HCT116 (cell line): ENCODE data around the gene SSNA1. TPM values are rescaled to one million over a fixed set of nuclear protein-coding genes. Genes with fewer than 3 reads are reported as not detected.

ENCODE experiments used
- ATAC-seq: fragments of 200-7000 bp; cut with Tn5 transposase; 2 replicates; pipeline ENCODE4 v1.9.1; 2020; ENCODE audit warnings: mild to moderate bottlenecking, moderate library complexity
- BruUV-seq: library from RNA; stranded (reverse); fragments of 400-500 nt; replicated peaks from 2 replicates; lab custom pipeline; 2021; lab: Mats Ljungman, UMichigan
- CTCF ChIA-PET: fragments of 300-600 bp; sonication (Branson Sonifier 250); formaldehyde crosslinking; loops from one replicate; lab custom pipeline; 2021; ENCODE audit warnings: antibody characterized with exemption; lab: Charles Lee
- POLR2A ChIA-PET: fragments of 300-600, 350-600 bp; sonication (Branson Sonifier 250); formaldehyde crosslinking; loops from one replicate; lab custom pipeline; 2021; ENCODE audit warnings: antibody characterized with exemption; lab: Charles Lee
- RAD21 ChIA-PET, 2 experiments: fragments of 300-600 bp; sonication (Branson Sonifier 250); formaldehyde crosslinking; loops; one replicate each; lab custom pipeline; 2023; ENCODE audit warnings: low total read pairs in 2 of 2; ENCODE audit not compliant: uncharacterized antibody in 2 of 2, unreplicated experiment in 2 of 2, low non-redundant PET in 1 of 2; lab: Charles Lee
- DNase-seq: peaks from one replicate; pipeline ENCODE4 v3.0.0-alpha.2; 2010; ENCODE audit warnings: low read depth, low spot score
- H2AFZ ChIP-seq: fragments of 200-600 bp; shearing (Covaris generic), sonication (generic); 2 replicates; pipeline ENCODE4 v1.6.1; 2017; ENCODE audit warnings: low read depth, mixed run types, mixed read lengths, antibody characterized with exemption, low read length; ENCODE audit not compliant: poor library complexity, severe bottlenecking
- H3K27ac ChIP-seq: 2 replicates; pipeline ENCODE4 v1.5.1; 2012; ENCODE audit warnings: low read depth, low read length
- H3K27me3 ChIP-seq: fragments of 200-600 bp; sonication (generic); 2 replicates; pipeline ENCODE4 v1.6.1; 2016; ENCODE audit warnings: mixed run types, low read length, mixed read lengths; ENCODE audit not compliant: insufficient read depth
- H3K36me3 ChIP-seq, 2 experiments: fragments of 200-500 bp in 1 of 2; fragments of 200-600 bp in 1 of 2; sonication (Bioruptor generic) in 1 of 2; sonication (generic) in 1 of 2; 2 replicates each; pipeline versions ENCODE4 v1.5.1 to v1.6.1; 2014 to 2016; ENCODE audit warnings: low read length in 2 of 2, inconsistent platforms in 1 of 2, mixed read lengths in 1 of 2, mixed run types in 1 of 2; ENCODE audit not compliant: insufficient read depth in 2 of 2, control insufficient read depth in 1 of 2
- H3K4me1 ChIP-seq, 2 experiments: fragments of 200-600 bp in 1 of 2; sonication (generic) in 1 of 2; 2 replicates each; pipeline versions ENCODE4 v1.5.1 to v1.6.1; 2012 to 2017; ENCODE audit warnings: low read length in 2 of 2, inconsistent platforms in 1 of 2, mild to moderate bottlenecking in 1 of 2, mixed read lengths in 1 of 2, mixed run types in 1 of 2, moderate library complexity in 1 of 2; ENCODE audit not compliant: insufficient read depth in 2 of 2, control insufficient read depth in 1 of 2
- H3K4me2 ChIP-seq: fragments of 200-600 bp; sonication (generic); 2 replicates; pipeline ENCODE4 v1.6.1; 2017; ENCODE audit warnings: mixed run types, low read length, mixed read lengths
- H3K4me3 ChIP-seq, 2 experiments: fragments of 200-600 bp in 1 of 2; sonication (generic) in 1 of 2; replicated peaks in 1 of 2; 2 replicates each; pipeline ENCODE4 v1.5.1; 2011 to 2016; ENCODE audit warnings: low read length in 2 of 2, control low read depth in 1 of 2, low read depth in 1 of 2, mild to moderate bottlenecking in 1 of 2, mixed read lengths in 1 of 2, mixed run types in 1 of 2
- H3K79me2 ChIP-seq: fragments of 200-600 bp; sonication (generic); 2 replicates; pipeline ENCODE4 v1.6.1; 2017; ENCODE audit warnings: mild to moderate bottlenecking, mixed run types, low read length, moderate library complexity, mixed read lengths; ENCODE audit not compliant: insufficient read depth
- H3K9ac ChIP-seq: fragments of 200-600 bp; sonication (generic); 2 replicates; pipeline ENCODE4 v1.6.1; 2016; ENCODE audit warnings: low read length, mixed read lengths
- H3K9me2 ChIP-seq: fragments of 200-600 bp; sonication (generic), shearing (Covaris generic); 2 replicates; pipeline ENCODE4 v1.6.1; 2017; ENCODE audit warnings: mixed run types, mild to moderate bottlenecking, moderate library complexity; ENCODE audit not compliant: insufficient read depth
- H3K9me3 ChIP-seq, 2 experiments: fragments of 200-500 bp in 1 of 2; fragments of 200-600 bp in 1 of 2; sonication (Bioruptor generic) in 1 of 2; sonication (generic) in 1 of 2; 2 replicates each; pipeline ENCODE4 v1.6.1; 2014 to 2017; ENCODE audit warnings: low read length in 2 of 2, mixed read lengths in 2 of 2, inconsistent platforms in 1 of 2, low read depth in 1 of 2, mild to moderate bottlenecking in 1 of 2, mixed run types in 1 of 2, moderate library complexity in 1 of 2; ENCODE audit not compliant: control insufficient read depth in 1 of 2, insufficient read depth in 1 of 2
- H4K20me1 ChIP-seq: fragments of 200-600 bp; sonication (generic), shearing (Covaris generic); 2 replicates; pipeline ENCODE4 v1.6.1; 2017; ENCODE audit warnings: mixed run types, mild to moderate bottlenecking, moderate library complexity; ENCODE audit not compliant: insufficient read depth
- ATF3 ChIP-seq: IDR thresholded peaks from 2 replicates; pipeline ENCODE4 v1.6.1; 2012
- CEBPB ChIP-seq: IDR thresholded peaks from 2 replicates; pipeline ENCODE4 v1.6.1; 2012; ENCODE audit warnings: low read depth
- CTCF ChIP-seq, 3 experiments: fragments of 200-600 bp in 1 of 3; sonication (generic) in 1 of 3; IDR thresholded peaks in 2 of 3; conservative IDR thresholded peaks in 1 of 3; 2 replicates each; pipeline ENCODE4 v1.5.1; 2012 to 2017; ENCODE audit warnings: low read depth in 2 of 3, low read length in 2 of 3, antibody characterized with exemption in 1 of 3, borderline replicate concordance in 1 of 3, control low read depth in 1 of 3, mild to moderate bottlenecking in 1 of 3, mixed read lengths in 1 of 3, mixed run types in 1 of 3, moderate library complexity in 1 of 3; ENCODE audit not compliant: insufficient read depth in 1 of 3
- EGR1 ChIP-seq: IDR thresholded peaks from 2 replicates; pipeline ENCODE4 v1.6.1; 2012; ENCODE audit warnings: low read depth
- EZH2 ChIP-seq: fragments of 200-600 bp; sonication (generic); IDR thresholded peaks from 2 replicates; pipeline ENCODE4 v1.6.1; 2017; ENCODE audit warnings: antibody characterized with exemption, mixed run types
- EZH2phosphoT487 ChIP-seq: fragments of 200-600 bp; IDR thresholded peaks from 2 replicates; pipeline ENCODE4 v1.6.1; 2018; ENCODE audit warnings: antibody characterized with exemption, borderline replicate concordance
- FOSL1 ChIP-seq: IDR thresholded peaks from 2 replicates; pipeline ENCODE4 v1.6.1; 2012; ENCODE audit warnings: low read depth
- MAX ChIP-seq: IDR thresholded peaks from 2 replicates; pipeline ENCODE4 v1.6.1; 2012
- POLR2A ChIP-seq: IDR thresholded peaks from 2 replicates; pipeline ENCODE4 v1.7.0; 2011; ENCODE audit warnings: borderline replicate concordance; ENCODE audit not compliant: insufficient read depth, insufficient read length; ENCODE audit errors: extremely low read depth
- REST ChIP-seq: IDR thresholded peaks from 2 replicates; pipeline ENCODE4 v1.6.1; 2012; ENCODE audit warnings: low read depth
- SIN3A ChIP-seq: IDR thresholded peaks from 2 replicates; pipeline ENCODE4 v1.6.1; 2012; ENCODE audit warnings: low read depth
- SP1 ChIP-seq: IDR thresholded peaks from 2 replicates; pipeline ENCODE4 v1.6.1; 2012; ENCODE audit warnings: low read depth
- SRF ChIP-seq: IDR thresholded peaks from 2 replicates; pipeline ENCODE4 v1.6.1; 2012; ENCODE audit warnings: low read depth
- TCF7L2 ChIP-seq: IDR thresholded peaks from 2 replicates; pipeline ENCODE4 v1.7.0; 2011; ENCODE audit warnings: borderline replicate concordance, inconsistent platforms; ENCODE audit not compliant: insufficient read depth, insufficient read length; ENCODE audit errors: extremely low read depth
- YY1 ChIP-seq: IDR thresholded peaks from 2 replicates; pipeline ENCODE4 v1.6.1; 2011; ENCODE audit warnings: low read length, low read depth, moderate library complexity, mild to moderate bottlenecking; ENCODE audit not compliant: insufficient replicate concordance; ENCODE audit errors: extremely low read depth
- ZBTB33 ChIP-seq: IDR thresholded peaks from 2 replicates; pipeline ENCODE4 v1.6.1; 2011; ENCODE audit warnings: mild to moderate bottlenecking, low read length, moderate library complexity; ENCODE audit not compliant: insufficient replicate concordance; ENCODE audit errors: extremely low read depth
- ZFX ChIP-seq: fragments of 450-650 bp; IDR thresholded peaks from 2 replicates; pipeline ENCODE4 v1.6.1; 2017
- ZNF274 ChIP-seq: fragments of 200-500 bp; sonication (Bioruptor generic); IDR thresholded peaks from 2 replicates; pipeline ENCODE4 v1.6.1; 2014; ENCODE audit warnings: mild to moderate bottlenecking, low read depth, low read length, inconsistent platforms
- intact Hi-C: fragments of 100-400 bp; cut with micrococcal nuclease; formaldehyde crosslinking; loops from 2 replicates; pipeline ENCODE4 v1.10.0; 2022
- total RNA-seq: library from RNA; stranded (reverse); gene quantifications from one replicate; pipeline ENCODE4 v1.2.1, GENCODE V29; 2021; ENCODE audit not compliant: unreplicated experiment

Gene SSNA1
- total RNA-seq, 1 experiment from 2014 or later: 84.7 TPM

GRCh38 chr9:137230705-137231371, 42.4 kb downstream of the SSNA1 start, which contains the start of gene SLC34A3:
SLC34A3 (plus strand) TSS chr9:137230901; CDS start chr9:137231703, 802 bp downstream.
- Histone ChIP-seq H3K36me3 (no peaks in the 10 kb centered on the region), H3K27me3 (no peaks in the 10 kb centered on the region), H2AFZ (no peak within 1 kb of the TSS), H3K9ac (no peak within 1 kb of the TSS), H4K20me1 (no peaks in the 10 kb centered on the region), H3K4me2 (no peak within 1 kb of the TSS), H3K79me2 (no peaks in the 10 kb centered on the region), H3K27ac (no peak within 1 kb of the TSS; the same call in 1 of the 2 replicates), H3K9me2 (no peaks in the 10 kb centered on the region), H3K4me1 (peaks cover 27 to 38% of the 10 kb centered on the region in 2 experiments), H3K9me3 (no peaks in the 10 kb centered on the region), H3K4me3 (no peak within 1 kb of the TSS)
- DNase-seq (no peak), ATAC-seq (no peak)
- intact Hi-C loops: no loop called here
- ChIA-PET POLR2A (no interaction called here), RAD21 (no interaction called here), CTCF (no interaction called here)
- TF ChIP-seq MAX (no peak), CEBPB (no peak), FOSL1 (no peak), EZH2phosphoT487 (no peak), SP1 (no peak), POLR2A (no peak), ZNF274 (no peak), ZFX (no peak), ZBTB33 (no peak), EGR1 (no peak), ATF3 (no peak), TCF7L2 (no peak), EZH2 (no peak), SRF (no peak), CTCF (IDR thresholded peaks at IDR 0.05 in 2 of 3, conservative IDR thresholded peaks at IDR 0.05 in 1 of 3; ENCODE audit: borderline replicate concordance in 1 of 3, insufficient read depth in 1 of 3, low read depth in 2 of 3, low read length in 2 of 3) (no peak), REST (no peak), SIN3A (no peak), YY1 (no peak)
- BruUV-seq: no TSS peak
